ENCODE results near the gene PPEF2.
"Not testable (repeated sequence)": the region's sequence is repeated elsewhere in the genome, so short reads cannot be mapped to it uniquely, and the experiment has no call there.

PPEF2 gene

DNA sequence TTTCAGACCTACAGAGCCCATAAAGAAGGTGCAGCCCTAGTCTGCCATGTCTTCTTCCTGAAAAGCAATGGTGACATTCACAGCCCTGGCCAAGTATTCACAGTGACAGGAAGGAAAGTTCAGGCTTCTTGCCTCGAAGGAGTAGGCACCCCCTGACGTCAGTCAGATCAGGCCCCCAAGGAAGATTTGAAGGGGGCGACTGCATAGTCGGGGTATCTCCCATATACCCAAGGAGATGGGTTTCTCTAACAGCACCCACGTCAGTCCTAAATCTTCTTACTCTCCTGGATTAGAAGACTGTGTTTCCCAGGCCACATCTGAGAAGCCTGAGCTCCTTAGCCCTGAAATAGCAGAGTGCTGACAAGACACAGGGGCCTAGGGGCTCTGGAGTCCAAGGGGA lies at the start of gene PPEF2:
TSS of gene PPEF2 (minus strand) at position 101 of the 400 bp plus-strand sequence. CDS start 6,127 bp downstream, outside the sequence.
- DNase-seq (ENCODE audit: low read depth, low spot score) = no peak

GRCh38 chr4:75950213-75950815 lies 48.1 kb upstream of the PPEF2 start:
- DNase-seq (ENCODE audit: low read depth, low spot score) = no peak

DNA sequence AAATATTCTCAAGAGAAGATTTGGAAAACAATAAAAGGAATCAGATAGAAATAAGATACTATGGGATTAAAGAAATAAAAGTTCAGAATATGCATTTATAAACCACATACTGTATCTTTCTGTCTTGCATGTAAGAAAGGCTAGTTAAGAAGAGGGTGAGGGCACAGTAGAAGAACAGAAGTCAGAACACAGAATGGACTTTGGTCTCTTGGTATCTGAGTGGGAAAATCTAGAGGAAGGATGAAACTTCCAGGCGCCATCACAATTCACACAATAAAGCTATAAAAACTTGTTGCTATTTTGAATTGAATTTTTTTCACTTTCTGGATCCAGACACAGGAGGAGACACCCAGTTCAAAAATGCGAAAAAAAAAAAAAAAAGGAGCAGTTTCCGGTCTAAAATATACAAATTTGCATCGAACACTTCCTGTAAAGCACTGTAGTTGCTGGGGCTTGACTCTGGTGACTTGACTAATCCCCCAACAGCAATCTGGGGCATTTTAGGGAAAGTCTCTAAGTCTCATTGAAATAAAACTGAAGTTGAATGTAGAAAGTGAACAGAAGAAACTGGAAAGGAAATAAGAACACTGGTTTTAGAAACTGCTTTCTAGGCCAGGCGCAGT lies 46.7 kb upstream of the PPEF2 start:
- no peak for DNase-seq (ENCODE audit: low read depth, low spot score)

GRCh38 chr4:75940692-75941253 lies 38.5 kb upstream of the PPEF2 start, which contains the start of gene NAAA:
Gene NAAA, minus strand, starts transcription at chr4:75941013. Its CDS starts 64 bp downstream, at chr4:75940949.
- peak; percentile 63 for DNase-seq (ENCODE audit: low read depth, low spot score)

DNA sequence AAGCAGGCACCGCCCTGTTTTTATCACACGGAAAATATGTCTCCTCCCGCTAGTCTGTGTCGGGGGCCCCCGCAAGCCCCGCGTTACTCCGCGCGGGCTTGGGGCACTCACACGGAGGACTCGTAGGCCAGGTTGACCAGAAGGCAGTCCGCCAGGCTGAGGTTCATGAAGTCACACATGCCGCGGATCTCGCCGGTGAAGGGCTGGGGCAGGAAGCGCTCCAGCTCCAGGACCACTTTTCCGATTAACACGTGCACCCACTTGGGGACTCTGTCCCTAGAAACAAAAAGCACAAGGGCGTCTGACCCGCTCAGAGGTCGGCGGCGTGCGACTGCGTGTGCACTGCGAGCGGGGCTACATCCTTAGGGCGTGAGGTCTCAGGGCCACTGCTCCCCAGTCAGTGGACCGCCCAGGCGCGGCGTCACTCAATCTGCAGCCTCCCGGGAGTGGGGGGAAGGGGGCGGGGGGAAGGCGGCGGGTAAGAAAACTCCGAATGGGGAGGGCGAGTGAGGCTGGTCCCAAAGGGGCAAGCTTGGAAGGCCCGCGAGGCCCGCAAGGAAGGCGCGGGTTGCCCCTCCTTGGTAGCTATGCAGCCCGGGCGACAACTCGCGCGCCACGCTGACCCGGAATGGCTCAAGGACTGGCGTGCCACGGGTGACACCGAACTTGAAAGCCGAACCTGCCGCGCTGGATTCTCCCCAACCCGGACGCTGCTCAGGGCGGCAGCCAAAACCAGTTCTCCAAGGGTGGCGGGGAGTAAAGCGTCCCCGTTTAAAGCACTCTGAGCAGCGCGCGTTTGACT lies 37.8 kb upstream of the PPEF2 start:
- DNase-seq (ENCODE audit: low read depth, low spot score) = peak; percentile 51

DNA sequence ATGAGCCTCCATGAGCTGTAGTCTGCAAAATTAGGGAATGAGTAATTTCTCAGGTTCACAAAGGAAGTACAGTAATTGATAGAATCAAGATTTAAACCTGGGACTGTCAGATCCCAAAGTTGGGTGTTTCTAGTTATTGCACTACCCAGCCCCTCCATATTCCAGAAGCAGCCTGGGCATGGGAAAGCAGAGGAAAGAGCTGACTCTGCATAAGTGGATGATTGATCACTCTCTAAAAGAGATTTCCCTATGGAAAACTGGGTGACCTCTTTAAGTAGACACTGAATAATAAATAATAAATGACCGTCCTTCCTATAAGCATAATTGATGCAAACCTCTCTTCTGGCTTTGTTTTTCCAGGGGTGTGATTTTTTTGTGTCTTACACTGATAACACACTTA lies 33.4 kb upstream of the PPEF2 start:
- no peak for DNase-seq (ENCODE audit: low read depth, low spot score)

- no peak for DNase-seq (ENCODE audit: low read depth, low spot score)
These were observed 27.9 kb upstream of the PPEF2 start for GRCh38 chr4:75930152-75930551.

GRCh38 chr4:75924916-75925315 lies 22.7 kb upstream of the PPEF2 start:
- not testable (repeated sequence) for DNase-seq (ENCODE audit: low read depth, low spot score)

- DNase-seq (ENCODE audit: low read depth, low spot score) = no peak
These were observed 22.1 kb upstream of the PPEF2 start for GRCh38 chr4:75924309-75924827.

- DNase-seq (ENCODE audit: low read depth, low spot score) = no peak
These were observed 20.3 kb upstream of the PPEF2 start for GRCh38 chr4:75922588-75922987.

- DNase-seq (ENCODE audit: low read depth, low spot score) = no peak
These were observed 19.7 kb upstream of the PPEF2 start for GRCh38 chr4:75921910-75922309.

GRCh38 chr4:75920327-75920726 lies 18.1 kb upstream of the PPEF2 start:
- no peak for DNase-seq (ENCODE audit: low read depth, low spot score)

DNA sequence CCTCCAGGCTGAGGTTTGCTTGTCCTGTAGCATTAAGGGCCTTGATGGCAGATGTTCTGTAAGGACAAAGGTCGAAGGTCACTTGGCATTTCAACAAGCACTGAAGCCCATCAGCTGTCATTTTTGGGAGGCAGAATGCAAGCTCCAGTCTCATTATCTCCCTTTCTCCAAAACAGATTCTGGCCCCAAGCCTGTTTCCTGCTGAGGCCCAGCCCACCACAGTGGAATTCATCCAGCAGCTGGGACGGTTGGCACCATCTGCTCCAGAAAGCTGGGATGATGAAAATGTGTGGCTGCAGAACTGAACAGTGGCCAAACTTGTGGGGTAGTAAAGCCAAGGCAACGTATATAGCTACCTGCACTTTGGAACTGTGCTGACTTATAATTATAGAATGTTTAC lies 17.7 kb upstream of the PPEF2 start:
- no peak for DNase-seq (ENCODE audit: low read depth, low spot score)

- no peak for DNase-seq (ENCODE audit: low read depth, low spot score)
These were observed 13.9 kb upstream of the PPEF2 start for GRCh38 chr4:75916091-75916661.

DNA sequence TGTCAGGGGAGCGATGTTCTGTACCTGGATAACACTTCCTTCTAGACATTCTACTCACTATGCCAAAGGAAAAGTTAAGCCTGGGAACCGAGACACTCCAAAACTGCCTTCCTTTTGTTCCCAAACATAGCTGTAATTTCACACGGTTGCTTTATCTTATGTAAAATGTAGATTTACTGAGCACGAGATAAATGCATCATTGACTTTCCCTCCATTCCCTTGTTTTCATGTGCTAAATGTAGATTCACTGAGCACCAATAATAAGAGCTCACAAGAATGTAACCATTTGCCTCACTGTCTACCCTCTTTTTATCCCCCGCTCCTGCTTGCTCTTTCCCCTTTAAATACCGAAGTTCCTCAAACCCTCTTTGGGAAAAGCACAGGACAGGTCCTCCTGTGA lies 10.7 kb upstream of the PPEF2 start:
- no peak for DNase-seq (ENCODE audit: low read depth, low spot score)

GRCh38 chr4:75910831-75911230 lies 8.6 kb upstream of the PPEF2 start:
- DNase-seq (ENCODE audit: low read depth, low spot score) = not testable (repeated sequence)

DNA sequence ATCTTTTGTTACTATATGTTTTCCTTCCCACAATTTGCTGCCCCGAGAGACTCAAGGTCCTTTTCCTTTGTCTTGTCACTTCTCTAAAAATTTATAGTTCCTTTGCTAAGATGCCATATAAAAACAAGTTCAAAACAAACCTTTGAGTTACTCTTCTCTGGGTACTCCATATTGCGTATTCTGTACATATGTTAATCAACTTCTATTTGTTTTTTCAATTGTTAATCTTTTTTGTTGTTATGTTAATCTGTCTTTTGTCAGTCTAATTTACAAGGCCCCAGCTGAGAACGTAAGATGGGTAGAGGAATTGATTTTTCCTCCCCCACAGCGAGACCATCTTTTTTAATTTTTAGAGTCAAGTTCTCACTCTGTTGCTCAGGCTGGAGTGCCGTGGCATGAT lies 7.2 kb upstream of the PPEF2 start:
- no peak for DNase-seq (ENCODE audit: low read depth, low spot score)

- DNase-seq (ENCODE audit: low read depth, low spot score) = no peak
These were observed 6.3 kb upstream of the PPEF2 start for GRCh38 chr4:75908555-75908954.

- no peak for DNase-seq (ENCODE audit: low read depth, low spot score)
These were observed 5.7 kb upstream of the PPEF2 start for GRCh38 chr4:75907966-75908365.

- no peak for DNase-seq (ENCODE audit: low read depth, low spot score)
These were observed 1.8 kb upstream of the PPEF2 start for GRCh38 chr4:75904076-75904475.

DNA sequence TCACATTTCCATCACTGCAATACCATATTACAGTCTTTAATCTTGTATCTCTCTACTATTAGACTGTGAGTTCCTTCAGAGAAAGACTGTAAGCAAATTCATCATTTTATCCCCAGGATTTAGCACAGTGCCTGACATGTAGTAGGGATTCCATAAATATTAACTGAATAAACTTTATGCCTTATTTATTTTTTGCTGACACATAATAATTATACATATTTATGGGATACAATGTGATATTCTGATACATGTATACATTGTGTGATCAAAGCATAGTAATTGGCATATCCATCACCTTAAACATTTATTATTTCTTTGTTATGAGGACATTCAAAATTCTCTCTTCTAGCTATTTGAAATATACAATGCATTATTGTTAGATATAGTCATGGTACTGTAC lies 3.7 kb downstream of the PPEF2 start:
- no peak for DNase-seq (ENCODE audit: low read depth, low spot score)
